HG03025 (cell line): Measurements from ENCODE around the gene C4orf50.

Experiments
- ATAC-seq: cut with Tn5 transposase; IDR thresholded peaks from one replicate; pipeline ENCODE4 v1.9.1; 2021; ENCODE audit warnings: mild to moderate bottlenecking, moderate library complexity; ENCODE audit not compliant: unreplicated experiment, low FRiP score

C4orf50 gene

DNA sequence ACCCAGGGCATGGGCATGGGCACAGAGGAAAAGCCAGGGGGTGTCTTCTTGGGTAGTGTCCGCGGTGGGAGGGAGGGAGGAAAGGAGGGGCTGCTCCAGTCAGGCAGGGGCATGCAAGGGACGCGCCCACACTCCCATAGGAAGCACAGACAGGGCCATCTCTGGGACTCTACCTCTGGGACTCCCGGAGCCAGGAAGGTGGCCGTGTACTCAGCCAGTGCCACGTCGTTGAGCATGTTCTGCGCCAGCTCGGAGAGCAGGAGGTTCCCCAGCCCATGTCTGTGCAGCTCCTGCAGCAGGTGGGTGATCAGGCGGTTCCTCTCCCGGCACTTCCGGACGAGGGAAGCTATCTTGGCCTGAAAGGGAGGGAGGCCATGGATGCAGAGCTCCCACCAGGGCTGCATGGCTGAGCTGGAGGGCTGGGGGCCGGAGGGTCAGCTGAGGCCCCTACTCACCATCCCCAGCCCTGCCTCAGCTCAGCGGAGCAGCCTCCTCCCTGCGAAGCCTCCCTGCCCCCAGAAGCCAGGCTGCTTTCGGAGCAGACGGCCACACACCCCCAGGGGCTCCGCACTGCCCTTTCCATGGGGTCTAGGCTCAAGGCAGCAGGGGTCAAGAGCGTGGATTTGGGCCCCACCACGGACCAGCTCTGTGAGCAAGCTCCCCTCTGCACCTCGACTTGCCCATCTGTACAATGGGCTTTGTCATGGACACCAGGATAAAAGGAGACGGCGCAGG, 44.6 kb downstream of the C4orf50 start:
- no peak for ATAC-seq

DNA sequence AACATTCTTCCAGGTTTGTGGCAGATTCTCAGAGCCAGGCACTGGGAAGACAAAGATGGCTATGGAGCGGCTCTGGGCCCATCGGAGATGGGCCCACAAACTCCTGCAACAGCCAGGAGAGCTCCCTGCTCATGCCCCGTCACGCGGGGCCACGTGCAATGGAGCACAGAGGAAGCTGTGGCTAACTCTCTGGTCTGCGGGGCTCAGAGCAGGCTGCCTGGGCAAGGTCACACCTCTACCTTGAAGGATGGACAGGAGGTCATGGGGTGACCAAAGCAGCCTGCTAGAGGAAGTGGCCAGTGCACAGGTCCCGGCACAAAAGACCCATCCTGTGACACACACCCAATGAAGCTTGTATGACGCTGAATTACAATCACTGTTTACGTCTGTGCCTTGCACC, 45.2 kb downstream of the C4orf50 start:
- ATAC-seq = no peak

DNA sequence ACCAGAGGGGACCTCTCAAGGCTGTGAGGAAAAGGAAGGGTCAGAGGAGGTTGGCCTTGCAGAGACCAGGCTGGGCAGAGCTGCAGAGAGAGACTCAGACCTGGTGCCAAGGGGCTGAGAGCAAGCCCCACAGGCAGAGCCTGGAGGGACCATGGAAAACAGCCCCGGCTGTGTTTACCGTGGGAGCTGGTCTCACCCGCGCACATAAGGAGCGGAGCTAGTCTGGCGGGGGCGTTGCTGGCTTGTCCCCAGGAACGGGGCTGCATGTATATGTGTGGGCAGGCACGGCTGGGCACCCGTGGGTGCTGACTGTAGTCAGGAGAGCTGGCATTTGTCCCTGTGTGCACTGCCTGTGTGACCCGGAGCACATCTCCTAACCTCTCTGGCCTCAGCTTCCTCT, 45.7 kb downstream of the C4orf50 start:
- no peak for ATAC-seq

DNA sequence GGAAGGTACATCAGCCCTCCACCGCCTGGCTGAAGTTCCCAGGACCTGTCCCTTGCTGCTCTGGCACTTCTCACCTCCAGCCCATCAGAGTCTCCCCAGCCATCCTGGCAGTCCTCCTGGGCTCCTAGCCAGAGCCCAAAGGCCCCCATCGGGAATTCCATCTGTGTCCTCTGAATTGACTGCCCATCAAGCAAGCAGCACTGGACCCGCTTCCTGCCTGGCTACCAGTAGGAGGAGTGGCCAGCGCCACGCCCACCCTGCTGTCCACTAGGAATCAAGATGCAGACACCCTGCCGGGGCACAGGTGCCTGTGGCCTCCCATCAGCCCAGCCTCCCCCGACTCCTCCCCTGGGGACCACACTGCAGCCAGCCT, 47.2 kb downstream of the C4orf50 start:
- ATAC-seq = no peak

DNA sequence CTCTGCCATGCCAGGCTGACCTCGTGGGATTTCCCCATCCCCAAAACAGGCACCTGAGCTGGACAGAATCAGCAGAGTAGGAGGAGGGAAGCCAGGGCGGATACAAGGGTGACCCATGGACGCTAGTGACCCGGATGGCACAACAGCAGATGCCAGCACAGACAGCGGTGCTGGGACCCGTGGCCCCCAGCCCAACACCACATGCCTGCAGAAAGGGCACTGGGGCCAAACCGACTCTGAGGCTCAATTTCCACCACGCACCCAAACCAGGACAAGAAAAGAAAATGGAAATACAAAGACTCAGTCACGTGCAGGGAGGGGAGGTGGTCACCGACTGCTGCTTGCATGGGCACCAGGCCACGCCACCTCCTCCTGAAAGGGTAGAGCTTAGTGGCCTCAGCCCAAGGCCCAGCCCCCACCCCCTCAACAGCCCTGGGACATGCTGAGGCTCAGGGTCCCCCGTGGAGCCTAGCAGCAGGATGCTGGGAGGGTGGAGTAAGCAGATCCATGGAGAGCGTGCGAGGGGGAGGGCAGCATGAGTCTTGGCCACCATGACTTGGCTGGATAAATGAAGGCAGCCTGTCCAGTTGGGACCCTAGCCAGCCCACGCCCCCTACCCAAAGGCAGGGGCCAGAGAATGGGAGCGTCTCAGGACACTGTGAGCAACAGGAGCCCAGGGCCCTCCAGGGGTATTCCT, 47.7 kb downstream of the C4orf50 start:
- ATAC-seq = no peak

DNA sequence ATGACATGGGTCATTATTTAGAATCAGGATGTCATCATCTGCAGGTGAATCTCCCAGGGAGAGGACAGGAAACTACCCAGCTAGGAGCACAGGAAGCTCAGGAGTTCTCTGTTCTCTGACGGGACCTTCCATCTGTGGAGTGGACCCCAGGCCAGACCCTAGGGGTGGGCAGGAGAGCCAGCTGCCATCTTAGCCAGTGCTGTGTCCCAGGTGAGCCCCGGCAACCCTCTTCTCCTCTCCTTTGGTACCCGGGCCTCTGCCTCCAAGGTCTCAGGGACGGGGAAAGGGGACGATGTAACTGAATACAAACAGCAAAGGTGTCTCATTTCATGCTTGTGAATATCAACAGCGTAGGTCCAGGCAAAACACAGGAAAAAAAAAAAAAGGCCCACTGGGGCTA, 48.5 kb downstream of the C4orf50 start:
- ATAC-seq = no peak

DNA sequence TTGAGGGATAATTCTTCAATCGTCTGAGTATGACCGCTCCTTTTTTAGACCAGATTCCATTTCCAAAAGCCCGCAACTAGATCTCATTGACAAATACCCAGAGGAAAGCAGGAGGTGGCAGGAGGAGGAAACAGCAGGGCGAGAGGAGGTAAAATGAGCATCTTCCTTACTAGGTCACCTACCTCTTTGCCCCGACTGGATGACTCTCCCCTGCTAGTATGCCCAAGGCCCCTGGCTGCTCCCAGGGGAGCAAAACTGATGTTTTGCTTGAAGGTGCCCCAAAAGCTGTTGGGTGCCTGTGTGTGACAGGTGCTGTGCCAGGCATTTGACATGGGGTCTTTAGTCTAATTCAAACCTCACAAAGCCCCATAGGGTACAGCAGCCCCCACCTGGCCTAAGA, 48.9 kb downstream of the C4orf50 start:
- no peak for ATAC-seq

DNA sequence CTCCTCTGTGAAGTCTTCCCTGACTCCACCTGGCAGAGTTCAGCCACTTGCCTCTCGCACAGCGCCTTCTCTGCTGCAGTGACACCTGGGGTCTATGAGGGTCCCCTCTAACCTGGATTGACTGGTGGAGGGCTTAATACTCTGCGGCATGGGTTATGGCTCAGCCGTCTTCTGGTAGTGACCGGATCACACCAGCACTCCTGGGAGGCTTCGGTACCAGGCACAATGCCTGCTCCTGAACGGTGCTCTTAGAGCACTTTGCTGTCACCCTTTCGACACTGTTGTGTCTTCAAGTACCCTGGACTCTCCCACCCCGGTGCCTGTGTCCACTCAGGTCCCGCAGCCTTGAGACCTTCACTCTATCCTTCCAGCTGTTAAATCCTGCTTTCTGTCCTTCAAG, 50.0 kb downstream of the C4orf50 start:
- ATAC-seq = no peak

DNA sequence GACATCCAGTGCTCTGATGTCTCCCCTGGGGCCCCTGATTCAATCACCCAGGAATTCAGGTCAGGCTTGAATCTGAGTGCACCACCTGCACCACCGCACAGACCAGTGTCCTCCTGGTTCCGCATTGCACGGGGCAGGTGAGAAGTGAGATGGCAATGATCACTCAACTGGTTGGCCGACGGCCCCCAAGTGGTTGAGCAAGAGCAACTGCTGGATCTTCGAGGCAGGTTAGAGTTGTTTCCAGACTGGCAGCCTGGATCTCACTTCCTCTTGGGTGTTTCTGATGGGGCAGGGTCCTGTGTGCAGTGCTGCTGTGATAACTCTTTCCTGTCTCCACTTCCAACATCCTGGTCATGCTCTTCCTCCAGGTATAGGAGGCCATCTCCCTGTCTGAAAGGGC, 50.4 kb downstream of the C4orf50 start:
- no peak for ATAC-seq

DNA sequence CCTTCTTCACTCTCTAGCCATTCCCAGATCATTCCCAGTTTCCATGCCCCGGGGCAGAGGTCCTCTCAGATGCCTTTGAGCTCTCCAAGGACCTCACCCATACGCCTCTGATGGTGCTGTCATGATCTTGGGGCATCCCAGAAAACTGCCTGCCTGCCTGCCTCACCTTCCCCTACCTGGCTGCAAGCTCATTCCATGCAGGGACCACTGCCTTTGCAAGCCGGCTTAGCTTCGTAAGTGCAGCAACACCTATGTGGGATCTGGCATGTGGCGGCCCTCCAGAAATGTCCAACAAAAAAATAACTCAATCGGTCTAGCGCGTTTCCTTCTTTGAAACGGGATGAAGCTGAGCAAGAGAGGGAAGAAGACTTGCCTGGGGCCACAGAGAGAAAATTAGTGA, 53.0 kb downstream of the C4orf50 start:
- no peak for ATAC-seq

DNA sequence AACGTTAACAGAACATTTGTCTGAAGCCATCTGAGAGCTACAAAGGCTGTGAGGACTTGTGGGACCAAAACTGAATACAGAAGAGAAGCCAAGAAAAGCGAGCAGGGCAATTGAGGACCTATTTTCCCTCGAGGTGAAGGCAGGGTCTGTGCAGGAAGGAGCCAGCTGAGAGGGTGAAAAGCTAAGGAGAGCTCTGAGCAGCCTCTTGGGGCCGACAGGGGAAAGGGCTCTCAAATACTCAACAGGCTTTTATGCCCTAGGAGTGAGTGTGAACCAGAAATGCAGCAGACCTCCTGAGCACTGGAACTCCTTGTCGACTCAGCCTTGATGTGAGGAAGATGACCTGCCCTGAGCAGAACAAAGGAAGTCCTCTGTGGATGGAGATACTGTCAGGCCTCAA, 54.2 kb downstream of the C4orf50 start:
- no peak for ATAC-seq

DNA sequence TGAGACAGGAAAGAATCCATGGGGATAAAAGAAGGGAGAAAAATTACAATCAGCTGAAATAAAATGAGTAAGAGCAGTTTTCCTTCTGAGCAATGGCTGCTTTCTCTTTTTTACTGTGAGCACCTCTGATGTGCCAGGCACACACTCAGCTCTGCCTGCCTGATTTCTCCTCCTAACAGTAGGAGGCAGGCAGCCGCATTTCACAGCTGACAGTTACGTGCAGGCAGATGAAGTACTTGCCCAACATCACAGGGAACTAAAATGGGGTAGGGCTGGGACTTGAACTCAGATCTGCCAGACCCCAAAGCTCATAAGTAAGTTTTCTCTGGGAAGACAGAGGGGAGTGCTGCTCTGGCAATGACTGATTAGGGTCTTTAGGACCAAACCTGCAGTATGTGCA, 54.6 kb downstream of the C4orf50 start:
- ATAC-seq = no peak

DNA sequence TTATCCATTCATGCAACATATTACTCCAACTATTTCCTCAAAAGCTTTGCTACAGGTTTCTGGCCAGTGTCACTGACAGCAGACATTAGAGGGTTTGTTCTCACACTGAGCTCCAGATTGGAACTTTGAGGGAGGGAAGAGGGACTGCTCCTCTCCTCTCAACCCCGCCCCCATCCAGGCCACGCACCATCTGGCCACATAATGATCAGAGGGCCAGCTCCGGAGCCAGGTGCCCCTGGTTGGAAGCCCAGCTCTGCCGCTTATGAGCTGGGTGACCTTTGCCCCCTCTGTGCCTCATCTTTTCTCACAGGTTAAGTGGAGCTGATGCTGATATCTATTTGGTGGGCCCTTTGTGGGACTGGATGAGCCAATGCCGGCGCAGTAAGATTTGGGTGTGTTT, 55.8 kb downstream of the C4orf50 start:
- no peak for ATAC-seq

DNA sequence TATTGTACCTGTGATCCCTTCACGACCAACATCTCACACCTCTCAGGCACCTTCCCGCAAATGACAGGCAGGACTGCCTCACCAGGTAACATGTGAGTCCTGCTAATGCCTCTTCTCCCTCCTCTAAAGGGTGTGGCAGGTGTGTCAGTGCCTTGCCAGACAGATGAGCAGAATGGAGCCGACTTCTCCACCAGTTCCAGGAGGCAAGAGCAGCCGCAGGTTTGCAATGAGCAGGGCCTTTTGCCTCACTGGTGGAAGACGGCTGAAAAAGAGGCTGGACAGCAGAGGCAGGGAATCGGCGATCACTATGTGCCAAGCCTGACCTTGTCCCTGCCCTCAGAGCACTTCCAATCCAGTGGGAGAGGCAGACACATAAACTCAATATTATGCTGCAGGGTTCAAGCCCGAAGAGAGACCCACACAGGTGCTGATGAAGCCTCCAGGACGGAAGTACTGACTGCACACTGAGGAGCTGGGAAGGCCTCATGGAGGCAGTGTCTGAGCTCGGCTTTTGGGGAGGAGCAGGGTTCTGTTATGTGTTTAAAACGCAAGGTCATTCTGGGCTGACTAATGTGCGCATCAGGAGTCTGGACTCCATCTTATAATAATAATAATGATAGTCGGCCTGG, 57.9 kb downstream of the C4orf50 start:
- ATAC-seq = no peak

DNA sequence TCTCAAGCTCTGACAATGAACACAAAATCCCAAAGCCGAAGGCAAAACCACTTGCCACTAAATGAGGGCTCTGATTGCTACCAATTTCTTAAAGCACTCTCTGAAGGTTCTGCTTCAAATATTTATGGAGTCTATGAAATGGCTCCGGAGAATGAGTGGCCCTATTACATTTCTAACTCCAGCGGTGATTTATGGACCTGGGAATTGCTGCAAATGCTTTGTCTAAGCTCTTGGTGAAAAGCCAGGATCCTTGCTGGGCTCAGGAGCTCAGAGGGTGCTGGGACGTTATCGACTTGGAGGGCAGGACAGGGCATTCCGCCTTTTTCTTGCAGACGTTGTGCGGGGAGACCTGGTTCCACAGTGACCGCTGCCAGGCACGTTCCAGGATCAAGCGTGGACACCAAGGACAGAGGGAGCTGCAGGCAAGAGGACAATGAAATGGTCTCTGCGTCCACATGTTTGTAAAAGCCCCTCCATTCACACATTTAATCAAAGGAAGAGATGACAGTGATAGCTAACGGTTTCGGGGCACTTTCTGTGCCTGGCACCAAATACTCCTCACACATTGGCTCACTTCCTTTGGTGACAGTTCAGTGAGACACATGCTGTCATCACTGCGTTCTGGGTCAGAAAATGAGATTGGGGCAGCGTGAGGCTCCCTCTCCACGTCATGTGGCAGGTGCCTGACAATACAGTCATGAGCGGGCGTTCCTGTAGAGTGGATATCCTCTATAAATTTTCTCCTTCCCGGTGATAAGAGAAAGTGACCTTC, 58.8 kb downstream of the C4orf50 start:
- no peak for ATAC-seq

DNA sequence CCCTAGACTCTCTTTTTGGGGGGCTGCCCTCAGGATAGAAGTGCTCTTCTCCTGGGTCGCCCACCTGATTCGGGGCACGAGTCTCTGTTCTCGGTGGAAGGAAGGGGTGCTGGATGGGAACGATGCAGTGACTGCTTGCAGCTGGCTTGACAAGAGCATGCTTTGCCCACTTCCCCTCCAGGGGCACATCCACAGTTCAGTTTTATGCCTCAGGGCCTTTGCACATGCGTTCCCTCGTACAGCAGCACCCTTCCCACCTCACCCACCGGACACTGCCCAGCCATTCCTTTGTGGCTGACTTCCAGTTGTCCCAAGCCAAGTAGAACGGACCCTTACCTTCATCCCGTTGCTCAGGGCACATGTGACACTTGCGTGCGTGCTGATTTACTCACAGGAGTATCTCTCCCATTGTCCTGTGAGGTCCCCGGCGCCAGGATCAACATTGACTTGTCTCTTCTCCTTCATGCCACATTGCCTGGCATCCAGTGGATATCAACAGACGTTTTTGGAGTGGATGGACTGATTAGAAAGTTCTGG, 60.0 kb downstream of the C4orf50 start:
- ATAC-seq = no peak

DNA sequence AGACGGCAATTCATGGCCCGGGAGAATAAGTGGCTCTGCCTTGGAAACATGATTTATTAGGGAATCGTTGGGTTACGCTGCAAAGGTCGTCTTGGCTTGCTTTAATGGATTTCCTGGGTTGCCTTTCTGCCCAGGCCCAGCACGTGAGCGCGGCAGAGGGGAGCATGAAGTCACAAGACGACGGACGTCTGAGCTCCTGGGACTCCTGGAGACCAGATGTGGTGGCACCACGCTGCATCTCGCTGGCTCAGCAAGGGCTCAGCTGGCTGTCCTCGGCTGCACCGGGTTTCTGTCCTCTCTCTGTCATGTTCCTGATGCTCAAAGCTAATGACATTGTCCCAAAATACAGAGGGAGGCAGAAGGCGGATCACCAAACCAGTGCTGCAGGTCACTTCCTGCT, 61.2 kb downstream of the C4orf50 start:
- no peak for ATAC-seq

DNA sequence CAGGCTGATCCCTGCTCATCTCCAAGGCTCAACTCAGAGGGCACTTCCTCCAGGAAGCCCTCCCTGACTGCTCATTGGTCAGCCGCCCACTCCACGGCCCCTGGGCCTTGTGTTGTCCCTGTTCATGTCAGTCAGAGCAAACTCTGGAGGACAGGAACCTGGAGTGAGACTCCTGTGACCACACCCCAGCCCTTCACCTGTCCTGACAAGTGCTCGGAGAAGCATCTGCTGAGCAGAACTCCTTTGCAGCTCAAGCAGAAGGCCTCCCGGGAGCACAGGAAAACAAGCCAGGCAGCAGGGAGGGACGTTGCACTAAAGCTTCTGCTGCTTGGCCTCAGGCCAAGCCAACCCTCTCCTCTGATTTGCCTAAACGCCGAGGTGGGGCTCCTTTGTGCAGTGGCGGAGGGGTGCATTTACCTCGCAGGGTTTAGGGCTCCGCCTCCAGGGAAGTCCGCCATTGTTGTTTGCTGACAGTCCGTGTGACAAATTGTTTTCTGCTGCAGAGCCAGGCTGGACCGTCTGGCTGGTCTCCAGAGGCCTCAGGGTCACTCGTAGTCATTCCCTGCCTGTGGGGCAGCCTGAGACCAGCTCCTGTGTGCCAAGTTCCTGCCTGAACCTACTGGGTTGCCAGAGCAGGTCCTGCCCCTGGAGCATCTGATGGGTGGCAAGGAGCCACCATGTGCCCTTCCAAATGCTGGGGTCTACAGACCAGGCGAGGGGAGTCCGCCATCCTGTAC, 61.8 kb downstream of the C4orf50 start:
- ATAC-seq = no peak

DNA sequence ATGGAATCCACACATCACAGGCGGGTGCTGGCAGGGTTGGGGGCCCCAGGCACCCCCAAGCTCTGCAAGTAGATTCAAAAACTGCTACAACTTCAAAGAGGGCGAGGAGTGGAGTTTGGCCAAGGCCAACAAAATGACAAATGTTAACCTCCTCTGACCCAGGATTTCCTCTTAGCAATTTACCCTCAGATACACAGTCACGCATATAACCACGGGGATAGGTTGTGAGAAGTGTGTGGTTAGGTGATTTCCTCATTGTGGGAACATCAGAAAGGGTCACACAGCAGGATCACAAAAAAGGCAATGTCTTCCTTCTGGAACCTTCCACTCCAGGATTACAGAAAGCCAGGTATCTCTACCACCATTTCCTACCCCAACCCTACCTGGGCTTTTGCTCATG, 62.4 kb downstream of the C4orf50 start:
- ATAC-seq = no peak

DNA sequence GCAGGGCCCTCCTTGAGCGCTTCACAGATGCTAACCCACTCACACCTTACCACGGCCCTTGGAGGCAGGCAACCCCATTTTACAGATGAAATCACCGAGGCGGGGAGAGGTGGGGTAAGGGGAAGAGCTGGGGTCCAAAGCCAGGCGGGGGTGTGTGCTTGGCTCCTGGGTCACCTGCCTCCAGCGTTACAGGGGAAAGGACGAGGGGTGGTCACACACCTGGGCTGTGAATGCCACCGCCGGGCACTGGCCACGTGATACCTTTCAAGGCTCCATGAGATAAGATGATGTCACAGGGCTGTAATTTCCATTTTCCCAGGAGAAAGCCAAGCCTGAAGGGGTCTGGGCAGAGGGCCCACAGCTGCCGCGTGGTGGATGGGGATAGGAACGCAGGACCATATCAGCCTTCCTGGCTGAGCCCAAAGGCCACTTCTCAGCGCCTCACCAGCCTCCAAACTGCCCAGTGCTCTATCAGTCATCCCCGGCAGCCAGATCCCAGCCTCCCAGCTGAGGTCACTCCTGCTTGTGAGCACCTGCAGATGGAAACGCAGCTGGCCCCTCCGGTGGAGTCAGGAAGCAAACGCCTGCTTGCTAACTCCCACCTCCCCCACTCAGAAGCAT, 62.9 kb downstream of the C4orf50 start:
- no peak for ATAC-seq
